Neuronal stem cell (in vitro differentiated cells): Measurements from ENCODE around the gene GPRIN1.

Experiments used
- DNase-seq: peaks from one replicate; pipeline ENCODE4 v3.0.0-alpha.2; 2013; ENCODE audit warnings: low spot score
- H2AFZ ChIP-seq: one replicate; pipeline ENCODE4 v1.6.1; 2013; ENCODE audit warnings: mild to moderate bottlenecking, low read length, inconsistent platforms
- H2AK5ac ChIP-seq: 2 replicates; pipeline ENCODE4 v1.6.1; 2013; ENCODE audit warnings: low read depth, mild to moderate bottlenecking, inconsistent platforms, low read length, moderate library complexity, mixed read lengths
- H2BK120ac ChIP-seq: 2 replicates; pipeline ENCODE4 v1.6.1; 2013; ENCODE audit warnings: low read depth, mild to moderate bottlenecking, inconsistent platforms, low read length, moderate library complexity, mixed read lengths
- H2BK12ac ChIP-seq: one replicate; pipeline ENCODE4 v1.6.1; 2013; ENCODE audit warnings: low read length, inconsistent platforms
- H2BK15ac ChIP-seq: 2 replicates; pipeline ENCODE4 v1.6.1; 2013; ENCODE audit warnings: mild to moderate bottlenecking, low read length, inconsistent platforms, mixed read lengths
- H2BK5ac ChIP-seq: one replicate; pipeline ENCODE4 v1.6.1; 2013; ENCODE audit warnings: inconsistent platforms, mild to moderate bottlenecking, low read length, moderate library complexity
- H3K14ac ChIP-seq: one replicate; pipeline ENCODE4 v1.6.1; 2013; ENCODE audit warnings: low read length, inconsistent platforms
- H3K18ac ChIP-seq: 2 replicates; pipeline ENCODE4 v1.6.1; 2013; ENCODE audit warnings: low read length, inconsistent platforms
- H3K23ac ChIP-seq: 2 replicates; pipeline ENCODE4 v1.6.1; 2013; ENCODE audit warnings: low read depth, mild to moderate bottlenecking, mixed read lengths, low read length, inconsistent platforms; ENCODE audit not compliant: poor library complexity
- H3K27ac ChIP-seq: replicated peaks from 3 replicates; pipeline ENCODE4 v1.5.1; 2013; ENCODE audit warnings: low read length, inconsistent platforms
- H3K27me3 ChIP-seq, 3 experiments: 2 replicates each; pipeline ENCODE4 v1.6.1; 2013; ENCODE audit warnings: low read length in 3 of 3, mild to moderate bottlenecking in 2 of 3, inconsistent platforms in 1 of 3, low read depth in 1 of 3, mixed read lengths in 1 of 3, moderate library complexity in 1 of 3; ENCODE audit not compliant: control insufficient read depth in 3 of 3, insufficient read depth in 3 of 3
- H3K36me3 ChIP-seq, 2 donors: replicated peaks in 1 of 2; 2 replicates each; pipeline ENCODE4 v1.6.1; 2013; ENCODE audit warnings: low read length in 2 of 2; ENCODE audit not compliant: control insufficient read depth in 2 of 2, insufficient read depth in 2 of 2
- H3K4ac ChIP-seq: 2 replicates; pipeline ENCODE4 v1.6.1; 2013; ENCODE audit warnings: inconsistent platforms, mild to moderate bottlenecking, low read length, moderate library complexity
- H3K4me1 ChIP-seq, 2 donors: 1 replicate in 1 of 2; 2 replicates in 1 of 2; pipeline ENCODE4 v1.6.1; 2013; ENCODE audit warnings: low read length in 2 of 2, low read depth in 1 of 2; ENCODE audit not compliant: control insufficient read depth in 2 of 2, insufficient read depth in 1 of 2
- H3K4me2 ChIP-seq: one replicate; pipeline ENCODE4 v1.6.1; 2013; ENCODE audit warnings: mild to moderate bottlenecking, low read length, inconsistent platforms; ENCODE audit not compliant: insufficient read depth, poor library complexity, severe bottlenecking
- H3K4me3 ChIP-seq, 2 donors: 2 replicates each; pipeline ENCODE4 v1.5.1; 2013; ENCODE audit warnings: low read length in 2 of 2, mild to moderate bottlenecking in 2 of 2, inconsistent platforms in 1 of 2, moderate library complexity in 1 of 2
- H3K79me1 ChIP-seq: one replicate; pipeline ENCODE4 v1.6.1; 2013; ENCODE audit warnings: low read depth, mild to moderate bottlenecking, inconsistent platforms, low read length, moderate library complexity
- H3K9ac ChIP-seq: one replicate; pipeline ENCODE4 v1.6.1; 2013; ENCODE audit warnings: mild to moderate bottlenecking, low read depth, low read length, inconsistent platforms; ENCODE audit not compliant: poor library complexity
- H3K9me3 ChIP-seq, 2 donors: replicated peaks in 1 of 2; 2 replicates each; pipeline versions ENCODE3 to v1.6.1; 2013; ENCODE audit warnings: low read length in 2 of 2, mild to moderate bottlenecking in 2 of 2, inconsistent platforms in 1 of 2, low read depth in 1 of 2, mixed read lengths in 1 of 2, moderate library complexity in 1 of 2; ENCODE audit not compliant: control insufficient read depth in 2 of 2, insufficient read depth in 1 of 2
- H4K8ac ChIP-seq: one replicate; pipeline ENCODE4 v1.6.1; 2013; ENCODE audit warnings: low read depth, mild to moderate bottlenecking, inconsistent platforms, low read length, moderate library complexity
- H4K91ac ChIP-seq: one replicate; pipeline ENCODE4 v1.6.1; 2013; ENCODE audit warnings: low read length, low read depth, mild to moderate bottlenecking, inconsistent platforms; ENCODE audit not compliant: poor library complexity
- WGBS, 2 donors: extraction: QIAGEN DNeasy Blood & Tissue Kit; methylation state at CpG; one replicate each; pipeline ENCODE4 v1.1.7; 2013; ENCODE audit warnings: missing lambda C conversion rate in 2 of 2, mixed read lengths in 1 of 2; ENCODE audit not compliant: insufficient read length in 2 of 2, insufficient replicate concordance in 1 of 2; ENCODE audit errors: extremely low coverage in 2 of 2; 5-methylcytosine and 5-hydroxymethylcytosine counted together

The GPRIN1 gene

GRCh38 chr5:176644878-176645670 lies 35.1 kb upstream of the GPRIN1 start:
- Histone ChIP-seq H3K14ac (no peak overlapping the region), H3K4me3 (no peak overlapping the region), H3K27me3 (peaks cover 0 to 59% (median 4%) of the 10 kb centered on the region in 3 experiments), H2BK12ac (peak overlapping the region; percentile 75), H2AFZ (no peak overlapping the region), H4K91ac (no peak overlapping the region), H4K8ac (no peak overlapping the region), H3K4me1 (peaks cover 4 to 19% of the 10 kb centered on the region in 2 donors), H3K18ac (peak overlapping the region; percentile 74), H3K4ac (peak overlapping the region; percentile 6), H3K79me1 (peaks cover 2% of the 10 kb centered on the region), H2BK120ac (peak overlapping the region; percentile 85), H3K23ac (no peak overlapping the region), H3K4me2 (no peak overlapping the region), H2BK15ac (peak overlapping the region; percentile 88), H2BK5ac (peak overlapping the region; percentile 80), H3K27ac (no peak overlapping the region), H3K9me3 (no peaks in the 10 kb centered on the region), H3K36me3 (no peaks in the 10 kb centered on the region), H3K9ac (peak overlapping the region; percentile 54), H2AK5ac (peak overlapping the region; percentile 78)
- no peak for DNase-seq
- no CpG with 5 or more reads among the region's 22 CpGs for WGBS, 2 donors

GRCh38 chr5:176644294-176644693 lies 34.3 kb upstream of the GPRIN1 start:
- H3K27ac ChIP-seq, result no peak overlapping the region
- H3K4ac ChIP-seq, result no peak overlapping the region
- no peak overlapping the region for H3K23ac ChIP-seq
- no peak overlapping the region for H2BK120ac ChIP-seq
- no CpG with 5 or more reads among the region's 9 CpGs for WGBS, 2 donors
- H3K14ac ChIP-seq, result no peak overlapping the region
- no peak overlapping the region for H2BK15ac ChIP-seq
- no peak overlapping the region for H3K9ac ChIP-seq
- no peak overlapping the region for H3K4me3 ChIP-seq
- no peak overlapping the region for H4K91ac ChIP-seq
- no peak overlapping the region for H3K4me2 ChIP-seq
- peak overlapping the region; percentile 35 for H2AK5ac ChIP-seq
- peak overlapping the region; percentile 44 for H3K18ac ChIP-seq
- H3K79me1 ChIP-seq, result peaks cover 2% of the 10 kb centered on the region
- H3K4me1 ChIP-seq, result peaks cover 4 to 19% of the 10 kb centered on the region in 2 donors
- H2AFZ ChIP-seq, result no peak overlapping the region
- peaks cover 0 to 67% (median 4%) of the 10 kb centered on the region in 3 experiments for H3K27me3 ChIP-seq
- H2BK5ac ChIP-seq, result no peak overlapping the region
- H3K9me3 ChIP-seq, result no peaks in the 10 kb centered on the region
- H2BK12ac ChIP-seq, result no peak overlapping the region
- no peak for DNase-seq
- no peaks in the 10 kb centered on the region for H3K36me3 ChIP-seq
- no peak overlapping the region for H4K8ac ChIP-seq

- Histone ChIP-seq H2AK5ac (peak overlapping the region; percentile 97), H3K4me3 (no peak overlapping the region), H3K79me1 (peaks cover 2% of the 10 kb centered on the region), H3K18ac (peak overlapping the region; percentile 44), H3K9ac (peak overlapping the region; percentile 50), H3K9me3 (no peaks in the 10 kb centered on the region), H3K27ac (no peak overlapping the region), H3K4me2 (no peak overlapping the region), H4K91ac (no peak overlapping the region), H3K27me3 (peaks cover 0 to 71% (median 2%) of the 10 kb centered on the region in 3 experiments), H3K14ac (no peak overlapping the region), H3K36me3 (no peaks in the 10 kb centered on the region), H2AFZ (no peak overlapping the region), H3K23ac (peak overlapping the region; percentile 13), H2BK12ac (no peak overlapping the region), H4K8ac (no peak overlapping the region), H3K4ac (no peak overlapping the region), H3K4me1 (peaks cover 4 to 19% of the 10 kb centered on the region in 2 donors), H2BK120ac (no peak overlapping the region), H2BK5ac (no peak overlapping the region), H2BK15ac (peak overlapping the region; percentile 81)
- no CpG with 5 or more reads among the region's 11 CpGs for WGBS, 2 donors
- no peak for DNase-seq
Observed at GRCh38 chr5:176643491-176644219, 33.7 kb upstream of the GPRIN1 start.
